Activated CD4-positive, alpha-beta T cell treated with anti-CD3 and anti-CD28 coated beads, Interleukin-2, amount 10 ng/mL, durations not matched to agents 7 days and 5 days (primary cell): ENCODE data around the gene CRYGB. TPM values are rescaled to one million over a fixed set of nuclear protein-coding genes. Genes with fewer than 3 reads are reported as not detected.

ENCODE experiments used
- CTCF ChIA-PET: fragments of 350-600 bp; sonication (Branson Sonifier 250); formaldehyde crosslinking; loops from one replicate; lab custom pipeline; 2021; ENCODE audit warnings: antibody characterized with exemption; lab: Charles Lee
- POLR2A ChIA-PET: fragments of 350-600 bp; sonication (Branson Sonifier 250); formaldehyde crosslinking; loops from one replicate; lab custom pipeline; 2021; ENCODE audit warnings: antibody characterized with exemption; lab: Charles Lee
- DNase-seq: peaks from one replicate; pipeline ENCODE4 v3.0.0-alpha.2; 2020
- H3K27ac Mint-ChIP-seq: one replicate; pipeline ENCODE4 v1.8.0; 2021; ENCODE audit warnings: mild to moderate bottlenecking, moderate library complexity, mixed read lengths
- H3K27me3 Mint-ChIP-seq: one replicate; pipeline ENCODE4 v1.8.0; 2021; ENCODE audit warnings: mixed read lengths
- H3K36me3 Mint-ChIP-seq: one replicate; pipeline ENCODE4 v1.8.0; 2021; ENCODE audit warnings: low read depth, mixed read lengths
- H3K4me1 Mint-ChIP-seq: one replicate; pipeline ENCODE4 v1.8.0; 2021; ENCODE audit warnings: mixed read lengths
- H3K4me3 Mint-ChIP-seq: one replicate; pipeline ENCODE4 v1.8.0; 2021; ENCODE audit warnings: mild to moderate bottlenecking, moderate library complexity, mixed read lengths
- H3K9me3 Mint-ChIP-seq: one replicate; pipeline ENCODE4 v1.8.0; 2021; ENCODE audit warnings: mixed read lengths
- total RNA-seq, 2 experiments: library from RNA; stranded (reverse); gene quantifications; one replicate each; pipeline ENCODE4 v1.2.3, GENCODE V29; 2021

Gene CRYGB
- total RNA-seq, 2 experiments from 2014 or later: not detected

GRCh38 chr2:208175069-208175839 lies 29.3 kb upstream of the CRYGB start:
- no peaks in the 10 kb centered on the region for H3K36me3 Mint-ChIP-seq
- no peak overlapping the region for H3K27ac Mint-ChIP-seq
- peaks cover 5% of the 10 kb centered on the region for H3K4me1 Mint-ChIP-seq
- no peaks in the 10 kb centered on the region for H3K9me3 Mint-ChIP-seq
- POLR2A ChIA-PET: no interaction called here
- peaks cover under 1% of the 10 kb centered on the region for H3K27me3 Mint-ChIP-seq
- DNase-seq: peak; percentile 63
- no peak overlapping the region for H3K4me3 Mint-ChIP-seq
- CTCF ChIA-PET: interaction anchor here (0.6 to 1.3 kb wide), 5 partner anchors 8 to 1693 kb away, joined by 3 to 10 read pairs (median 3); partner anchors contain the start of gene IDH1

GRCh38 chr2:208174144-208174543 lies 28.2 kb upstream of the CRYGB start:
- Mint-ChIP-seq H3K36me3 (no peaks in the 10 kb centered on the region), H3K27ac (no peak overlapping the region), H3K4me1 (peaks cover 5% of the 10 kb centered on the region), H3K4me3 (no peak overlapping the region), H3K27me3 (peaks cover 4% of the 10 kb centered on the region), H3K9me3 (no peaks in the 10 kb centered on the region)
- no peak for DNase-seq
- ChIA-PET CTCF (interaction anchor here (1.3 kb wide), 1 partner anchor 32 kb away, joined by 3 read pairs; no protein-coding TSS in a partner anchor), POLR2A (no interaction called here)

- Mint-ChIP-seq H3K4me1 (peaks cover 5% of the 10 kb centered on the region), H3K36me3 (no peaks in the 10 kb centered on the region), H3K27ac (no peak overlapping the region), H3K9me3 (no peaks in the 10 kb centered on the region), H3K4me3 (no peak overlapping the region), H3K27me3 (peaks cover 4% of the 10 kb centered on the region)
- DNase-seq: no peak
- CTCF ChIA-PET: no interaction called here
- POLR2A ChIA-PET: no interaction called here
These were observed 26.2 kb upstream of the CRYGB start for GRCh38 chr2:208172125-208172524.

- no peak for DNase-seq
- no peak overlapping the region for H3K27ac Mint-ChIP-seq
- H3K27me3 Mint-ChIP-seq: peaks cover 14% of the 10 kb centered on the region
- H3K4me3 Mint-ChIP-seq: no peak overlapping the region
- no peaks in the 10 kb centered on the region for H3K4me1 Mint-ChIP-seq
- H3K36me3 Mint-ChIP-seq: no peaks in the 10 kb centered on the region
- POLR2A ChIA-PET: no interaction called here
- CTCF ChIA-PET: interaction anchor here (1.6 kb wide), 1 partner anchor 62 kb away, joined by 3 read pairs; no protein-coding TSS in a partner anchor
- no peaks in the 10 kb centered on the region for H3K9me3 Mint-ChIP-seq
These were observed 19.2 kb upstream of the CRYGB start for GRCh38 chr2:208164951-208165755.

- no peak for DNase-seq
- H3K4me3 Mint-ChIP-seq: no peak within 1 kb of the TSS
- H3K27me3 Mint-ChIP-seq: peaks cover 12% of the 10 kb centered on the region
- ChIA-PET CTCF (interaction anchor here (0.6 kb wide), 1 partner anchor 71 kb away, joined by 3 read pairs; no protein-coding TSS in a partner anchor), POLR2A (no interaction called here)
- no peaks in the 10 kb centered on the region for H3K4me1 Mint-ChIP-seq
- no peak within 1 kb of the TSS for H3K27ac Mint-ChIP-seq
- no peaks in the 10 kb centered on the region for H3K9me3 Mint-ChIP-seq
- H3K36me3 Mint-ChIP-seq: no peaks in the 10 kb centered on the region
These were observed 17.5 kb upstream of the CRYGB start, which contains the start of gene CRYGA for GRCh38 chr2:208163489-208163888. Gene CRYGA (minus strand): TSS chr2:208163589. CDS start chr2:208163556, 33 bp downstream.

- no peak for DNase-seq
- ChIA-PET POLR2A (no interaction called here), CTCF (no interaction called here)
- H3K27ac Mint-ChIP-seq: no peak overlapping the region
- no peaks in the 10 kb centered on the region for H3K4me1 Mint-ChIP-seq
- no peak overlapping the region for H3K4me3 Mint-ChIP-seq
- H3K9me3 Mint-ChIP-seq: no peaks in the 10 kb centered on the region
- peaks cover 7% of the 10 kb centered on the region for H3K27me3 Mint-ChIP-seq
- H3K36me3 Mint-ChIP-seq: no peaks in the 10 kb centered on the region
These were observed 10.5 kb upstream of the CRYGB start for GRCh38 chr2:208156439-208156838.

GRCh38 chr2:208153156-208153555 lies 7.2 kb upstream of the CRYGB start:
- DNase-seq: no peak
- H3K4me1 Mint-ChIP-seq: no peaks in the 10 kb centered on the region
- CTCF ChIA-PET: no interaction called here

GRCh38 chr2:208150956-208151355 lies 5.0 kb upstream of the CRYGB start:
- H3K4me3 Mint-ChIP-seq: no peak overlapping the region
- CTCF ChIA-PET: no interaction called here
- peaks cover 10% of the 10 kb centered on the region for H3K27me3 Mint-ChIP-seq
- no peak overlapping the region for H3K27ac Mint-ChIP-seq
- POLR2A ChIA-PET: no interaction called here
- no peak for DNase-seq
- H3K4me1 Mint-ChIP-seq: no peaks in the 10 kb centered on the region
- no peaks in the 10 kb centered on the region for H3K9me3 Mint-ChIP-seq
- H3K36me3 Mint-ChIP-seq: no peaks in the 10 kb centered on the region

More at GRCh38 chr2:208153156-208153555, 7.2 kb upstream of the CRYGB start:
- H3K27me3 Mint-ChIP-seq: peaks cover 10% of the 10 kb centered on the region
- no peaks in the 10 kb centered on the region for H3K36me3 Mint-ChIP-seq
- H3K4me3 Mint-ChIP-seq: no peak overlapping the region
- POLR2A ChIA-PET: no interaction called here
- no peak overlapping the region for H3K27ac Mint-ChIP-seq
- no peaks in the 10 kb centered on the region for H3K9me3 Mint-ChIP-seq

- Mint-ChIP-seq H3K4me1 (no peaks in the 10 kb centered on the region), H3K4me3 (no peak overlapping the region), H3K9me3 (no peaks in the 10 kb centered on the region), H3K36me3 (no peaks in the 10 kb centered on the region), H3K27me3 (peaks cover 10% of the 10 kb centered on the region), H3K27ac (no peak overlapping the region)
- POLR2A ChIA-PET: no interaction called here
- DNase-seq: no peak
- CTCF ChIA-PET: no interaction called here
These were observed 4.1 kb upstream of the CRYGB start for GRCh38 chr2:208150094-208150493.

- Mint-ChIP-seq H3K27ac (no peak overlapping the region), H3K4me3 (no peak overlapping the region), H3K9me3 (no peaks in the 10 kb centered on the region), H3K36me3 (no peaks in the 10 kb centered on the region), H3K4me1 (no peaks in the 10 kb centered on the region), H3K27me3 (peaks cover 10% of the 10 kb centered on the region)
- DNase-seq: no peak
- POLR2A ChIA-PET: no interaction called here
- CTCF ChIA-PET: interaction anchor here (1.2 kb wide), 1 partner anchor 21 kb away, joined by 3 read pairs; no protein-coding TSS in a partner anchor
These were observed 2.8 kb upstream of the CRYGB start for GRCh38 chr2:208148803-208149202.

- ChIA-PET CTCF (no interaction called here), POLR2A (no interaction called here)
- H3K9me3 Mint-ChIP-seq: no peaks in the 10 kb centered on the region
- no peaks in the 10 kb centered on the region for H3K4me1 Mint-ChIP-seq
- H3K27me3 Mint-ChIP-seq: peaks cover 8% of the 10 kb centered on the region
- DNase-seq: no peak
- H3K27ac Mint-ChIP-seq: no peak overlapping the region
- H3K4me3 Mint-ChIP-seq: no peak overlapping the region
- H3K36me3 Mint-ChIP-seq: no peaks in the 10 kb centered on the region
These were observed 1.8 kb upstream of the CRYGB start for GRCh38 chr2:208147759-208148158.

GRCh38 chr2:208147008-208147407 lies 1.1 kb upstream of the CRYGB start:
- H3K9me3 Mint-ChIP-seq: no peaks in the 10 kb centered on the region
- no peak overlapping the region for H3K4me3 Mint-ChIP-seq
- H3K27ac Mint-ChIP-seq: no peak overlapping the region
- POLR2A ChIA-PET: no interaction called here
- no peaks in the 10 kb centered on the region for H3K4me1 Mint-ChIP-seq
- CTCF ChIA-PET: no interaction called here
- no peaks in the 10 kb centered on the region for H3K36me3 Mint-ChIP-seq
- DNase-seq: no peak
- H3K27me3 Mint-ChIP-seq: peaks cover 3% of the 10 kb centered on the region
